Germinal center (tissue), 1 donor: Measurements from ENCODE around the gene NXT1.

Experiments used
- DNase-seq: peaks from one replicate; pipeline ENCODE4 v3.0.0; 2012; ENCODE audit warnings: mixed read lengths, low spot score

Gene NXT1

DNA sequence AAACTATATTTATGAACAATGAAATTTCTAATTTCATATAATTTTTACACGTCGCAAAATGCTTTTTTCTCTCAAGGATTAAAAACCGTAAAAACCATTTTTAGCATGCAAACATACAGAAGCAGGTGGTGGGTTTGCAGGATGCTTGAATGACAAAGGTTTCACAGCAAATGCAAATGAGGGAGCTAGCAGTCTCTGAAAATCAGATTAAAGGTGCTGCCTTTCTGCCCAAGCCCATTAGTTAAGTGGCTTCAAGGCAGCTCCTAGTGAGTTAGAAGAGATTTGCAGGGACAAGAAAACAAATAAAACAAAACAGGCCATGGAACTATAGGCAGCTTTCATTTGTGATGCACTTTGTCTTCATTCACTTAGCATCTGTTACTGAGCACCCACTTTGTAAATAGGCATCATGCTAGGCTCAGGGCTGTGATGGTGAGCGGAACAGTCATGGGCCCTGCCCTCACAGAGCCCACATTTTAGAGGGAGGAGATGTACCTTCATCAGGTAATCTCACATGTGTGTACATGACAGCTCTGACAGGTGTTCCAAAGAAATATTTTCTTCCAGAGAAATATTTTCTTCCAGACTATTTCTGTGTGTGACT lies 41.2 kb downstream of the NXT1 start:
- peak; percentile 31 for DNase-seq

DNA sequence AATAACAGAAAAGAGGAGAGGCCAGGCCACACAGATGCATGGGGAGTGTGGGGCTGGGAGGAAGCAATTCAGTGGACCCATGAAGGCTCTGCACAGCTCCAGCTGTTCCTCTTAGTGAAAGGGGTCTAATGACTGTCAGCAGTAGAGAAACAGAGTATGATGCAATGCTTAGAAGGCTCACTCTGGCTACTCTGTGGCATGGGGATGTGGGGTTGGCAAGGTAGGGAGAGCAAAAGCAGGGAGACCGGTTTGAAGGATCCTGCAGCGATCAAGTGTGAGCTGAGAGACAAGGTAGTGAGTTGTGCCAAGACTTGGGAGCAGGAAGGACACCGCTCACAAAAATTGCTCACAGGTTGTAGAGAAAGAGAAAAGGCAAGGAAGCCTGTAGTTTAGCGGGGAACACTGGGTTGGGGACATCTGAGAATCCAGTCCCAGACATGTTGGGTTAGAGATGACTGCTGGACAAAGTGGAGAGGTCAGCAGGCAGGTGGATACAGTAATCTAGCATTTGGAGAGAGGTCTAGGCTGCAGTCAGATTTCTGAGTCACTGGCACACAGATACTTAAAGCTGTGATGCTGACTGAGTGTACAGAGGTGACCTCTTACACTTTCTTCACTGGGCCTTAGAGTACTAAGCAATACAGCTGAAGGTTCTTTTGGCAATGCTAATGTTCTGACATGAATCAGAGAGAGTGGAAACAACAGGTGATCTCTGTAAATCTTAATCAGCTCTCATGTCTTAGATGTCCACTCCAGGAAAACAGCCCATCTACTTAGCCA lies 43.6 kb downstream of the NXT1 start:
- DNase-seq: no peak

DNA sequence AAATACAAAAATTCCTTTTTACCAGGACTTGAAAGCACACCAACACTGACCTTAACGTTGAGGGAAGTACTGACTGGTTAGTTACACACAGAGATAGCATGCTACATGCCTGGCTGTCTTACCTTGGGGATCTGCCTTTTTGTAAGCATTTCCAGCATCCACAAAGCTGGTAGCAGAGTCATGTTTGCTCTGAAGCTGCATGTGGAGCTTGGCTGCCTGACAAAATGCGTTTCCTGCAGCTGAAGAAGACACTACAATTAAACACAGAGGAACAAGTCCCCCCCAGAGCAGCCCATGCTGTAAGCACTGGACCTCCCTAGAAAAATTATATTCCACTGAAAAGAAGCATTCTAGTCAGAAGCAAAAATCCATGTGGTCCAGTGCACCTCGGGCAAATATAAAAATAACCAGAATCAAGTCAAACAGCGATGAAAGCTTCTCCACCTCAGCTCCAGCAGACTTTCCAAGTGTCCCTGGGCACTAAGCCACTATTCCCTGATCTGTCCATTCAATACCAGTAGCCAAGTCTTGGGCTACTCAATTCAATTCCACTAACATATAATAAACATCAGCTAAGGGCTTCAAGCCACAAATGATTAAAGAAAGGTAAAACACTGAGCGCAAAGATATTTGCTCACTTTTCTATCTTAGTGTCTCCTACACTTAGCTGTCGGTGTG lies 46.5 kb downstream of the NXT1 start:
- no peak for DNase-seq

DNA sequence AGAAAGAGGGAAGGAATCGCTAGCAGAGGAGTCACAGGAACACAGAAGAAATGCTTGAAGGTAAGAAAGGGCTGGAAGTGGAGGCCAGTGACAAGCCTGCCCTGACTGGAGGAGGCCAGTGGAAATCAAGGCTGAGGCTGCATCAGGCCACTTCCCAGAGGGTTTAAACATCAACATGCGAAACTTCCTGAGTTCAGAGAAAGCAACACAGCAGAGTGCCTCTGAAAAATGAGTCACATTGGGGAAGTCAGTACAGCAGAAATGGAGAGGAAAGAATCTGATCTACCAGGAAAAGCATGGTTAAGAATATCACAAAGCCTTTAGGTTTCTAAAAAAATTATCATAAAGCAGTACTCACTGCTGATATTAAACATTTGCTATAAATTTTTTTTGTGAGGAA lies 47.4 kb downstream of the NXT1 start:
- no peak for DNase-seq

DNA sequence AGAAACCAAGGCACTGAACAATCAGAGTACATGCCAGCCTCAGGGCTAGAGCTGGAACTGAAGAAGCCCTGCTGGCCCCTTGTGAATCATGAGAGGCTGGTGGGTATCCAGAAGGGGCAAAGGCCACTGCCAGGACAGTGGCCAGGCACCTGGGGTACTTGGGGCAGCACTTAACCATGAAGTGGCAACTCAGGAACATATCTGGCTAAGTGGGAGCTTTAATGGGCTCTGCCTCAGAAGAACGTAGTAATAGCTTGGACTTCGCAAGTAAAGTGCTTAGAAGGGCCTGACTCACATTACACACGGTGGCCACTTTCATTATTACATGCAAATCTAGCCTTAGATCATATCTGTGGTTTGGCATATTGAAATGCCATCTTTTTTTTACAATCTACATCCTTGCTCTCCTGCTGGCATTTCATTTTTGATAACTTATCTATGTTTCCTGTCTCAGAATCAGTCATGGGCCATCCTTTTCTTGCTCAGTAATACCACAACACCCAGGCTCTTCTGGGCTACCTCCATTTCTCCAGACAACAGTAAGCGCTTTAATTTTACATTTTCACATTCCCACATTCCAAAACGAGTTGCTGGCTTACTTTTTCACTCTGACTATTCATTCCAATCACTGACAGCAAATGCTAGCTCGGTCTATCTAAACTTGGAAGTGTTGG lies 49.1 kb downstream of the NXT1 start:
- no peak for DNase-seq

DNA sequence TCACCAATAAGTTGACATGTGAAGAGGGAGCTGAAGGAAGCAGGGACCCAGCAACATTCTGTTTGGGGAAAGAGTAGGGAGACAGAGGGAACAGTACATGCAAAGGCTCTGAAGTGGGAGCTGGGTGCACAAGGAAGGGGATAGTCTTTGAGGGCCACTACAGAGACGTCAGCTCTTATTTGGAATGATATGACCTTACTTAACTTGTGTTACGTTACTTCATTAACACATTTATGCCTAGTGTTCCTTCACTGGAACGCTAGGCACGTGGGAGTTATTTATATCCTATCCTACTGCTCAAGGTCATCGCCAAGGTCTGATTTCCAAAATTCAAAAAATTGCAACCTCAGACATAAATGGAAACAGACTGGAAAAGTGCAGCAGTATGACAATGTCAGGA lies 50.5 kb downstream of the NXT1 start:
- no peak for DNase-seq

DNA sequence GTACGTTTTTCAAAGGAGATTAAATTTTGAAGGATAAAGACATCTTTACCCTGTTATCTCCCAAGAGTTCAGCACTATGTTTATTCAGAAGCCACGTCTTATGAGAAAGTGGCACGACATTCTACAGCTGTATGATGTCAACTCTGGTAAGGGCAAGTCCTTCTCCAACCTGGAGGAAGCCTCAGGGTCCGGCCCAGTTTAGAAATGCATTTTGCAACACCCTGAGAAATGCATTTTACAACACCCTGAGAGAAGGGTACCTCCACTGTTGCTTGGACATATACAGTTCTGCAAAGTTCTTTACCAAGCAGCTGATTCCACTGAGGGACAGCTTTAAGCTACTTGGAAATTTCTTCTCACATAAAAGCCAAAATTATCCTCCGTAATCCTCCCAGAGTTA lies 53.2 kb downstream of the NXT1 start:
- DNase-seq: no peak

DNA sequence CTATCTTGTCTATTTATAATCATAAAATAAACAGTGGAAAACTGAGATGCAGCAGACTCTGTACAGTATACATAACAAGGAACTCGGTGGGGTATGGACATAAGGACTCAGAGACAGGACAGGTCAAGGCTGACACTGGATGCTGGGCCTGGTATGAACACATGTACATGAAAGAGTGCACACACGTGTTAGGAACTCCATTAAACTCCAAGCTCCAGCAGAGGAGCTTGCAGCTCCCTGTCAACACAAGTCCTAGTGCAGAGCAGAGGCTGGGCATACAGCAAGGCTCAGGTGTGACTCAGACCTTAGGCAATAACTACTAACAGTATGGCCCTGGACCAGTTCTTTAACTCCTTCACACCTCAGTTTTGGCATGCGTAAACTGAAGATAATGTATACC lies 53.6 kb downstream of the NXT1 start:
- DNase-seq: no peak
